AG04450 (cell line): ENCODE measurements around the gene FUT6. TPM values are rescaled to one million over a fixed set of nuclear protein-coding genes. Genes with fewer than 3 reads are reported as not detected.

Source experiments
- CTCF ChIA-PET: fragments of 300-600, 350-600 bp; formaldehyde crosslinking; extraction: SDS; loops from one replicate; lab custom pipeline; 2022; ENCODE audit warnings: antibody characterized with exemption, inconsistent platforms; lab: Charles Lee
- POLR2A ChIA-PET: fragments of 350-600 bp; formaldehyde crosslinking; extraction: SDS; loops from one replicate; lab custom pipeline; 2021; ENCODE audit warnings: antibody characterized with exemption, inconsistent platforms; lab: Yijun Ruan, JAX
- DNase-seq: peaks from one replicate; pipeline ENCODE4 v3.0.0-alpha.2; 2011; ENCODE audit warnings: low read depth, low spot score
- H3K27ac ChIP-seq: one replicate; pipeline ENCODE4 v1.5.1; 2012; ENCODE audit warnings: low read depth, low read length, control low read depth
- H3K27me3 ChIP-seq: one replicate; pipeline ENCODE4 v1.6.0; 2012; ENCODE audit warnings: low read length; ENCODE audit not compliant: control insufficient read depth, insufficient read depth
- H3K4me3 ChIP-seq: 2 replicates; pipeline ENCODE4 v1.5.1; 2011; ENCODE audit warnings: mild to moderate bottlenecking, low read depth, low read length, control low read depth
- H3K9me3 ChIP-seq: 2 replicates; pipeline ENCODE4 v1.5.1; 2012; ENCODE audit warnings: low read length; ENCODE audit not compliant: control insufficient read depth, insufficient read depth
- polyA plus RNA-seq: library from polyadenylated mRNA; depleted of rRNA; stranded (reverse); fragments of >200 nt; gene quantifications from 2 replicates; pipeline ENCODE4 v1.2.3, GENCODE V29; 2011
- TF ChIP-seq, protein P1 (sequence below): IDR thresholded peaks from 2 replicates; pipeline ENCODE4 v1.5.1; 2011; ENCODE audit warnings: low read depth, low read length, control low read depth, inconsistent platforms

The FUT6 gene
- polyA plus RNA-seq, 1 experiment, result not detected

DNA sequence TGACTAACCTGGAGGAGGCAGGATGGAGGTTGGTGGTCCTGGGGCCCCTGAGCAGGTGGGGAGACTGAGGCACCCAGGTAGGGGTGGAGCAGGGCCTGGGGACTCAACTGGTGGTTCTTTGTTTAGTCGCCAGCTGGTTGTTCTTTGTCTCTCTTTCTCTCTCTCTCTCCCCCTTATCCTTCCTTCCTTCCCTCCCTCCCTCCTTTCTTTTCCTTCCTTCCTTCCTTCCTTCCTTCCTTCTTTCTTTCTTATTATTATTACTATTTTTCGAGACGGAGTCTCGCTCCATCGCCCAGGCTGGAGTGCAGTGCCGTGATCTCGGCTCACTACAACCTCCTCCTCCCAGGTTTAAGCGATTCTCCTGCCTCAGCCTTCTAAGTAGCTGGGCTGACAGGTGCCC lies 41.3 kb downstream of the FUT6 start:
- Histone ChIP-seq H3K4me3 (no peak overlapping the region), H3K27me3 (peaks cover 25% of the 10 kb centered on the region), H3K27ac (no peak overlapping the region), H3K9me3 (no peaks in the 10 kb centered on the region; the same call in 1 of the 2 replicates)
- DNase-seq, result no peak
- TF ChIP-seq, protein P1, sequence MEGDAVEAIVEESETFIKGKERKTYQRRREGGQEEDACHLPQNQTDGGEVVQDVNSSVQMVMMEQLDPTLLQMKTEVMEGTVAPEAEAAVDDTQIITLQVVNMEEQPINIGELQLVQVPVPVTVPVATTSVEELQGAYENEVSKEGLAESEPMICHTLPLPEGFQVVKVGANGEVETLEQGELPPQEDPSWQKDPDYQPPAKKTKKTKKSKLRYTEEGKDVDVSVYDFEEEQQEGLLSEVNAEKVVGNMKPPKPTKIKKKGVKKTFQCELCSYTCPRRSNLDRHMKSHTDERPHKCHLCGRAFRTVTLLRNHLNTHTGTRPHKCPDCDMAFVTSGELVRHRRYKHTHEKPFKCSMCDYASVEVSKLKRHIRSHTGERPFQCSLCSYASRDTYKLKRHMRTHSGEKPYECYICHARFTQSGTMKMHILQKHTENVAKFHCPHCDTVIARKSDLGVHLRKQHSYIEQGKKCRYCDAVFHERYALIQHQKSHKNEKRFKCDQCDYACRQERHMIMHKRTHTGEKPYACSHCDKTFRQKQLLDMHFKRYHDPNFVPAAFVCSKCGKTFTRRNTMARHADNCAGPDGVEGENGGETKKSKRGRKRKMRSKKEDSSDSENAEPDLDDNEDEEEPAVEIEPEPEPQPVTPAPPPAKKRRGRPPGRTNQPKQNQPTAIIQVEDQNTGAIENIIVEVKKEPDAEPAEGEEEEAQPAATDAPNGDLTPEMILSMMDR, result no peak
- ChIA-PET POLR2A (interaction anchor here (0.6 kb wide), 1 partner anchor 18 kb away, joined by 8 read pairs; no protein-coding TSS in a partner anchor), CTCF (interaction anchor here (0.9 kb wide), 1 partner anchor 24 kb away, joined by 3 read pairs; no protein-coding TSS in a partner anchor)

- ChIA-PET POLR2A (no interaction called here), CTCF (interaction anchor here (0.6 to 6.9 kb wide), 3 partner anchors 8 to 292 kb away, joined by 6 to 69 read pairs (median 8); partner anchors contain the start of gene NRTN)
- Histone ChIP-seq H3K27me3 (peaks cover 20% of the 10 kb centered on the region), H3K9me3 (peaks cover 9% of the 10 kb centered on the region; the same call in 1 of the 2 replicates), H3K27ac (no peak overlapping the region), H3K4me3 (no peak overlapping the region)
- TF ChIP-seq, protein P1, result no peak
- DNase-seq, result no peak
Observed at GRCh38 chr19:5795382-5795919, 44.1 kb downstream of the FUT6 start.

GRCh38 chr19:5793188-5793587 lies 46.3 kb downstream of the FUT6 start:
- no peak for DNase-seq
- POLR2A ChIA-PET, result interaction anchor here (0.7 kb wide), 1 partner anchor 28 kb away, joined by 3 read pairs; no protein-coding TSS in a partner anchor

DNA sequence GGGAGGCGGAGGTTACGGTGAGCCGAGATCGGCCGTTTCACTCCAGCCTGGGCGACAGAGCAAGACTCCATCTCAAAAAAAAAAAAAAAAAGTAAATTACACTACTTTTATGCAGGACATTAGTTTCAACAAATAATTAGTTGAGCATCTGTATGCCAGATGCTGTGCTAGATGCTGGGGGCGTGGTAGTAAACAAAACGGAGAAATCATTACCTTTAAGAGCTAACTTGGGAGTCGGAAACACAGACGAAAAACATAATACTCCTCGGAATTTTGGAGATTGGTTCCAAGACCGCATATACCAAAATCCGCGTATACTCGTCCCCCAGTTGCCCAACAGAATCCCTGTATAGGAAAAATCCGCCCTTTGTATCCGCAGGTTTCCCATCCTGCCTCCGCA lies 47.3 kb downstream of the FUT6 start:
- Histone ChIP-seq H3K4me3 (no peak overlapping the region), H3K27ac (no peak overlapping the region), H3K9me3 (peaks cover 9% of the 10 kb centered on the region; the same call in 1 of the 2 replicates), H3K27me3 (no peaks in the 10 kb centered on the region)
- ChIA-PET CTCF (interaction anchor here (0.7 to 6.9 kb wide), 6 partner anchors 12 to 426 kb away, joined by 3 to 69 read pairs (median 4); partner anchors contain the start of gene NRTN), POLR2A (interaction anchor here (0.6 kb wide), 1 partner anchor 42 kb away, joined by 10 read pairs; no protein-coding TSS in a partner anchor)
- no peak for DNase-seq
- TF ChIP-seq, protein P1, result no peak

More at GRCh38 chr19:5793188-5793587, 46.3 kb downstream of the FUT6 start:
- TF ChIP-seq, protein P1, result no peak
- H3K27ac ChIP-seq, result no peak overlapping the region
- peaks cover 9% of the 10 kb centered on the region; the same call in 1 of the 2 replicates for H3K9me3 ChIP-seq
- H3K27me3 ChIP-seq, result peaks cover 6% of the 10 kb centered on the region
- no peak overlapping the region for H3K4me3 ChIP-seq
- CTCF ChIA-PET, result interaction anchor here (0.6 to 6.9 kb wide), 9 partner anchors 11 to 229 kb away, joined by 3 to 69 read pairs (median 4); partner anchors contain the start of gene NRTN
